Pancreas (tissue), 10 donors: ENCODE results near the gene DNAJC8. TPM values are rescaled to one million over a fixed set of nuclear protein-coding genes. Genes with fewer than 3 reads are reported as not detected.
A peak's percentile ranks its signal among the peaks of the same experiment; 100 is the strongest.

Experiments used
- ATAC-seq, 4 donors: fragments of 200-7000 bp; cut with Tn5 transposase; one replicate each; pipeline versions ENCODE4 v1.8.0 to v1.9.1; 2020; ENCODE audit warnings: mild to moderate bottlenecking in 4 of 4, moderate library complexity in 4 of 4
- DNase-seq, 6 donors: peaks; one replicate each; pipeline ENCODE4 v3.0.0-alpha.2; 2020
- FAIRE-seq: peaks from 2 replicates; lab custom pipeline; 2012; peaks lifted over from hg19 to GRCh38; lab: Jason Lieb, UNC
- H3K27ac ChIP-seq, 4 donors: fragments of 200-600 bp; sonication (generic); 1 replicate in 3 of 4; 2 replicates in 1 of 4; pipeline versions ENCODE4 v1.5.0 to v1.8.0; 2020
- H3K27me3 ChIP-seq, 4 donors: fragments of 200-600 bp; one replicate each; pipeline ENCODE4 v1.8.0; 2021
- H3K36me3 ChIP-seq, 3 donors: fragments of 200-600 bp; sonication (generic) in 1 of 3; one replicate each; pipeline versions ENCODE4 v1.5.0 to v1.8.0; 2020 to 2021
- H3K4me1 ChIP-seq, 3 donors: fragments of 200-600 bp; one replicate each; pipeline ENCODE4 v1.8.0; 2021
- H3K4me3 ChIP-seq, 4 donors: fragments of 200-600 bp; sonication (generic) in 2 of 4; one replicate each; pipeline versions ENCODE4 v1.5.0 to v1.8.0; 2020 to 2021
- H3K9me3 ChIP-seq, 4 donors: fragments of 200-600 bp; one replicate each; pipeline ENCODE4 v1.8.0; 2021
- WGBS, 2 donors: extraction: QIAGEN DNeasy Blood & Tissue Kit; methylation state at CpG; one replicate each; pipeline ENCODE4 v1.1.7; 2013; 5-methylcytosine and 5-hydroxymethylcytosine counted together
- intact Hi-C, 3 donors: fragments of 100-400 bp; cut with DNase I; formaldehyde crosslinking; loops; one replicate each; pipeline versions ENCODE4 v1.11.1 to v1.14.2; 2022
- polyA plus RNA-seq, 2 donors: library from polyadenylated mRNA; stranded (reverse); fragments of 200-250 nt; gene quantifications; one replicate each; pipeline ENCODE4 v1.2.3, GENCODE V29; 2013
- total RNA-seq, 6 donors: library from RNA; stranded (reverse); fragmentation: NEBNext Ultra II Directional in 4 of 6; extraction: Animal tissue kit (Norgen Biotek cat#: 25700) in 4 of 6; gene quantifications; one replicate each; pipeline versions ENCODE4 v1.2.1 to v1.2.4, GENCODE V29; 2021 to 2023
- TF ChIP-seq, protein P1 (sequence below), 4 donors: fragments of 200-600 bp; sonication (generic) in 3 of 4; IDR thresholded peaks; one replicate each; pipeline versions ENCODE4 v1.5.0 to v1.8.0; 2021; ENCODE audit warnings: antibody characterized with exemption in 4 of 4
- donor health status: healthy with polysubstance abuse.
- donor health status: DM: no; HTN: no; CAD: no; lungs with moderate emphysema.
- donor health status: DM: no; HTN: no; CAD: no.
- donor health status: control.
- donor health status: control.
- donor health status: Bipolar disorder and iron deficiency.
- donor health status: DM: yes; HTN: yes; CAD: no.
- donor health status: DM: no; HTN: no; CAD: no.
- donor health status: DM: no; HTN: no; CAD: no.
- donor health status: DM: yes; HTN: yes; CAD: no.

The DNAJC8 gene
- total and polyA plus RNA-seq, 8 donors: 12.1 to 45.1 (median 20.6) TPM

DNA sequence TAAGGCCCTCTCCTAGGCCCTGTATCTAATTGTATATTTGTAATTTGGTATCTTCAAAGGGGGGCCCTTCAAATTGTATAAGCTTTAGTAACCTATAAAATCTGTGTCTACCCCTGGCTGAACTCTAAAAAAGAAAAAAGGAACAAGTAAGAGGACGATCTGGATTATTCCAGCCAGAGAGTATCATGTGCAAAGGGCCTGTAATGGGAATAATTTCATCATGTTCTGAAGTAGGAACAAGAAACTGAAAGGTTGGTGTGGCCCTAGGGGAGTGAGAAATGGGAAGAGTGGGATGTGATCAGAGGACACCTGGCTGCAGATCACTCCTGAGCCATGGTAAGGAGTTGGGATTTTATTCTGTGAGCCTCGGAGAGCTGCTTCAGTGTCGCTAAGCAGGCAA, 71.1 kb downstream of the DNAJC8 start:
- no peaks in the 10 kb centered on the region for H3K36me3 ChIP-seq
- DNase-seq (no peak), ATAC-seq (peak in 2 of 4 donors; percentile 28 to 32), FAIRE-seq (no peak)
- no peak overlapping the region for H3K4me3 ChIP-seq
- intact Hi-C loops: no loop called here
- no peaks in the 10 kb centered on the region for H3K4me1 ChIP-seq
- no peaks in the 10 kb centered on the region for H3K9me3 ChIP-seq
- TF ChIP-seq, protein P1, sequence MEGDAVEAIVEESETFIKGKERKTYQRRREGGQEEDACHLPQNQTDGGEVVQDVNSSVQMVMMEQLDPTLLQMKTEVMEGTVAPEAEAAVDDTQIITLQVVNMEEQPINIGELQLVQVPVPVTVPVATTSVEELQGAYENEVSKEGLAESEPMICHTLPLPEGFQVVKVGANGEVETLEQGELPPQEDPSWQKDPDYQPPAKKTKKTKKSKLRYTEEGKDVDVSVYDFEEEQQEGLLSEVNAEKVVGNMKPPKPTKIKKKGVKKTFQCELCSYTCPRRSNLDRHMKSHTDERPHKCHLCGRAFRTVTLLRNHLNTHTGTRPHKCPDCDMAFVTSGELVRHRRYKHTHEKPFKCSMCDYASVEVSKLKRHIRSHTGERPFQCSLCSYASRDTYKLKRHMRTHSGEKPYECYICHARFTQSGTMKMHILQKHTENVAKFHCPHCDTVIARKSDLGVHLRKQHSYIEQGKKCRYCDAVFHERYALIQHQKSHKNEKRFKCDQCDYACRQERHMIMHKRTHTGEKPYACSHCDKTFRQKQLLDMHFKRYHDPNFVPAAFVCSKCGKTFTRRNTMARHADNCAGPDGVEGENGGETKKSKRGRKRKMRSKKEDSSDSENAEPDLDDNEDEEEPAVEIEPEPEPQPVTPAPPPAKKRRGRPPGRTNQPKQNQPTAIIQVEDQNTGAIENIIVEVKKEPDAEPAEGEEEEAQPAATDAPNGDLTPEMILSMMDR (IDR thresholded peaks at IDR 0.05): no peak
- H3K27me3 ChIP-seq: no peaks in the 10 kb centered on the region
- WGBS, 2 donors: 80 to 92% methylated on average over 3 of the region's 3 CpGs
- no peak overlapping the region for H3K27ac ChIP-seq

GRCh38 chr1:28160782-28161266, 72.0 kb downstream of the DNAJC8 start:
- Histone ChIP-seq H3K27ac (peak overlapping the region in 1 of 4 donors; percentile 10), H3K27me3 (no peaks in the 10 kb centered on the region), H3K36me3 (no peaks in the 10 kb centered on the region), H3K4me1 (no peaks in the 10 kb centered on the region), H3K9me3 (no peaks in the 10 kb centered on the region), H3K4me3 (no peak overlapping the region)
- WGBS, 2 donors: 86 to 91% methylated on average over 5 of the region's 5 CpGs
- ATAC-seq: peak in 1 of 4 donors; percentile 55
- FAIRE-seq: no peak
- TF ChIP-seq, protein P1 (IDR thresholded peaks at IDR 0.05): no peak
- intact Hi-C loops: no loop called here
- no peak for DNase-seq

GRCh38 chr1:28159680-28160079, 73.1 kb downstream of the DNAJC8 start:
- no peak for FAIRE-seq

GRCh38 chr1:28159243-28159642, 73.6 kb downstream of the DNAJC8 start:
- intact Hi-C loops: no loop called here
- no peak overlapping the region for H3K27ac ChIP-seq
- ATAC-seq (no peak), FAIRE-seq (no peak), DNase-seq (no peak)
- TF ChIP-seq, protein P1 (IDR thresholded peaks at IDR 0.05): no peak
- no peaks in the 10 kb centered on the region for H3K9me3 ChIP-seq
- no peak overlapping the region for H3K4me3 ChIP-seq
- H3K4me1 ChIP-seq: no peaks in the 10 kb centered on the region
- no peaks in the 10 kb centered on the region for H3K27me3 ChIP-seq
- WGBS, 2 donors: 84% methylated on average over 4 of the region's 4 CpGs
- no peaks in the 10 kb centered on the region for H3K36me3 ChIP-seq

More at GRCh38 chr1:28159680-28160079, 73.1 kb downstream of the DNAJC8 start:
- no peaks in the 10 kb centered on the region for H3K27me3 ChIP-seq
- intact Hi-C loops: no loop called here
- no peaks in the 10 kb centered on the region for H3K36me3 ChIP-seq
- TF ChIP-seq, protein P1 (IDR thresholded peaks at IDR 0.05): no peak
- WGBS, 2 donors: 87% methylated on average over 7 of the region's 7 CpGs
- H3K4me1 ChIP-seq: no peaks in the 10 kb centered on the region
- no peaks in the 10 kb centered on the region for H3K9me3 ChIP-seq
- ATAC-seq (peak in 1 of 4 donors; percentile 42), DNase-seq (no peak)
- no peak overlapping the region for H3K27ac ChIP-seq
- no peak overlapping the region for H3K4me3 ChIP-seq

GRCh38 chr1:28157894-28158293, 74.9 kb downstream of the DNAJC8 start:
- TF ChIP-seq, protein P1 (IDR thresholded peaks at IDR 0.05): no peak
- no peak overlapping the region for H3K27ac ChIP-seq
- no peaks in the 10 kb centered on the region for H3K4me1 ChIP-seq
- H3K9me3 ChIP-seq: no peaks in the 10 kb centered on the region
- no peak for FAIRE-seq
- intact Hi-C loops: no loop called here
- H3K27me3 ChIP-seq: no peaks in the 10 kb centered on the region
- DNase-seq: no peak
- no peaks in the 10 kb centered on the region for H3K36me3 ChIP-seq
- ATAC-seq: no peak
- WGBS, 2 donors: 87 to 90% methylated on average over 8 of the region's 8 CpGs
- no peak overlapping the region for H3K4me3 ChIP-seq
